Mesenchymal stem cell (in vitro differentiated cells and primary cell): ENCODE measurements around the gene AVEN.

Experiments used
- DNase-seq: peaks from one replicate; pipeline ENCODE4 v3.0.0-alpha.2; 2013
- H2AFZ ChIP-seq: one replicate; pipeline ENCODE4 v1.6.1; 2013; ENCODE audit warnings: low read depth, mild to moderate bottlenecking, control low read depth, inconsistent platforms, low read length, moderate library complexity
- H2AK5ac ChIP-seq: 2 replicates; pipeline ENCODE4 v1.6.1; 2013; ENCODE audit warnings: low read length, moderate library complexity, mild to moderate bottlenecking, inconsistent platforms; ENCODE audit not compliant: severe bottlenecking
- H2BK120ac ChIP-seq: one replicate; pipeline ENCODE4 v1.6.1; 2013; ENCODE audit warnings: low read depth, mild to moderate bottlenecking, inconsistent platforms, low read length, moderate library complexity
- H2BK12ac ChIP-seq, 2 experiments: one replicate each; pipeline ENCODE4 v1.6.1; 2013; ENCODE audit warnings: inconsistent platforms in 2 of 2, low read length in 2 of 2, mild to moderate bottlenecking in 2 of 2, moderate library complexity in 2 of 2, control low read depth in 1 of 2
- H2BK15ac ChIP-seq: one replicate; pipeline ENCODE4 v1.6.1; 2013; ENCODE audit warnings: mild to moderate bottlenecking, low read depth, inconsistent platforms; ENCODE audit not compliant: poor library complexity, severe bottlenecking
- H2BK5ac ChIP-seq: 2 replicates; pipeline ENCODE4 v1.6.1; 2013; ENCODE audit warnings: low read depth, mild to moderate bottlenecking, low read length, control low read depth, inconsistent platforms; ENCODE audit not compliant: poor library complexity, severe bottlenecking
- H3K14ac ChIP-seq, 2 experiments: one replicate each; pipeline ENCODE4 v1.6.1; 2013; ENCODE audit warnings: inconsistent platforms in 2 of 2, low read length in 2 of 2, control low read depth in 1 of 2, mild to moderate bottlenecking in 1 of 2, moderate library complexity in 1 of 2
- H3K18ac ChIP-seq, 2 experiments: one replicate each; pipeline ENCODE4 v1.6.1; 2013; ENCODE audit warnings: inconsistent platforms in 2 of 2, low read length in 2 of 2, control low read depth in 1 of 2, low read depth in 1 of 2, mild to moderate bottlenecking in 1 of 2
- H3K23ac ChIP-seq, 2 experiments: one replicate each; pipeline ENCODE4 v1.6.1; 2013; ENCODE audit warnings: inconsistent platforms in 2 of 2, low read length in 2 of 2, mild to moderate bottlenecking in 2 of 2, moderate library complexity in 2 of 2, control low read depth in 1 of 2
- H3K27ac ChIP-seq: 2 replicates; pipeline ENCODE4 v1.5.1; 2013; ENCODE audit warnings: mild to moderate bottlenecking, moderate library complexity, low read length, control low read depth, inconsistent platforms; ENCODE audit not compliant: poor library complexity, severe bottlenecking
- H3K27me3 ChIP-seq, 2 experiments: 2 replicates each; pipeline versions ENCODE4 v1.6.1 to v1.7.0; 2013; ENCODE audit warnings: low read length in 2 of 2, mild to moderate bottlenecking in 2 of 2, moderate library complexity in 2 of 2, control low read depth in 1 of 2, inconsistent platforms in 1 of 2; ENCODE audit not compliant: control insufficient read depth in 1 of 2, insufficient read depth in 1 of 2
- H3K36me3 ChIP-seq, 2 experiments: 2 replicates each; pipeline versions ENCODE4 v1.6.1 to v1.7.0; 2013; ENCODE audit warnings: low read length in 2 of 2, control low read depth in 1 of 2, inconsistent platforms in 1 of 2, low read depth in 1 of 2, mild to moderate bottlenecking in 1 of 2; ENCODE audit not compliant: insufficient read depth in 2 of 2, control insufficient read depth in 1 of 2
- H3K4ac ChIP-seq, 2 experiments: one replicate each; pipeline ENCODE4 v1.6.1; 2013; ENCODE audit warnings: inconsistent platforms in 2 of 2, low read length in 2 of 2, mild to moderate bottlenecking in 2 of 2, moderate library complexity in 2 of 2, control low read depth in 1 of 2, low read depth in 1 of 2
- H3K4me1 ChIP-seq: 2 replicates; pipeline ENCODE4 v1.6.1; 2013; ENCODE audit warnings: low read depth, low read length, control low read depth; ENCODE audit not compliant: control insufficient read depth, insufficient read depth
- H3K4me2 ChIP-seq: 2 replicates; pipeline ENCODE4 v1.6.1; 2013; ENCODE audit warnings: low read length, mild to moderate bottlenecking, inconsistent platforms; ENCODE audit not compliant: poor library complexity, severe bottlenecking
- H3K4me3 ChIP-seq, 2 experiments: 2 replicates each; pipeline versions ENCODE4 v1.5.1 to v1.7.0; 2013; ENCODE audit warnings: low read length in 2 of 2, mild to moderate bottlenecking in 2 of 2, control low read depth in 1 of 2, low read depth in 1 of 2; ENCODE audit not compliant: insufficient read depth in 1 of 2
- H3K79me1 ChIP-seq: replicated peaks from 2 replicates; pipeline ENCODE4 v1.6.1; 2013; ENCODE audit warnings: mild to moderate bottlenecking, control low read depth, low read length, inconsistent platforms; ENCODE audit not compliant: poor library complexity, severe bottlenecking
- H3K9ac ChIP-seq: 2 replicates; pipeline ENCODE4 v1.7.0; 2013; ENCODE audit warnings: mild to moderate bottlenecking, low read length, moderate library complexity
- H3K9me3 ChIP-seq: 2 replicates; pipeline ENCODE4 v1.7.0; 2013; ENCODE audit warnings: mild to moderate bottlenecking, low read length; ENCODE audit not compliant: control insufficient read depth
- H4K8ac ChIP-seq: one replicate; pipeline ENCODE4 v1.6.1; 2013; ENCODE audit warnings: inconsistent platforms, mild to moderate bottlenecking, low read length, moderate library complexity
- H4K91ac ChIP-seq: one replicate; pipeline ENCODE4 v1.6.1; 2013; ENCODE audit warnings: mild to moderate bottlenecking, low read length, inconsistent platforms
- WGBS: methylation state at CpG from one replicate; pipeline ENCODE4 v1.1.7; 2013; ENCODE audit warnings: mixed read lengths; 5-methylcytosine and 5-hydroxymethylcytosine counted together

Gene AVEN

GRCh38 chr15:34078900-34079299, 39.9 kb upstream of the AVEN start:
- Histone ChIP-seq H2BK5ac (no peak overlapping the region), H2AK5ac (no peak overlapping the region), H3K4me2 (no peak overlapping the region), H3K9ac (no peak overlapping the region), H4K8ac (no peak overlapping the region), H3K9me3 (no peaks in the 10 kb centered on the region), H3K4me3 (no peak overlapping the region), H3K27me3 (no peaks in the 10 kb centered on the region), H3K4me1 (no peaks in the 10 kb centered on the region), H3K36me3 (peaks cover 0 to 11% of the 10 kb centered on the region in 2 experiments), H3K14ac (no peak overlapping the region), H4K91ac (no peak overlapping the region), H3K23ac (no peak overlapping the region), H2BK12ac (no peak overlapping the region), H3K18ac (no peak overlapping the region), H3K4ac (no peak overlapping the region), H3K27ac (no peak overlapping the region), H2AFZ (no peak overlapping the region), H2BK120ac (no peak overlapping the region), H3K79me1 (no peaks in the 10 kb centered on the region), H2BK15ac (no peak overlapping the region)
- no peak for DNase-seq
- WGBS, result 97% methylated on average over 2 of the region's 3 CpGs

GRCh38 chr15:34076785-34077184, 37.8 kb upstream of the AVEN start:
- H2AK5ac ChIP-seq, result no peak overlapping the region
- no peaks in the 10 kb centered on the region for H3K36me3 ChIP-seq
- H2BK5ac ChIP-seq, result no peak overlapping the region
- H3K27me3 ChIP-seq, result no peaks in the 10 kb centered on the region
- no peak overlapping the region for H3K4ac ChIP-seq
- no peaks in the 10 kb centered on the region for H3K9me3 ChIP-seq
- H3K18ac ChIP-seq, result no peak overlapping the region
- H3K9ac ChIP-seq, result no peak overlapping the region
- DNase-seq, result no peak
- H2BK120ac ChIP-seq, result no peak overlapping the region
- no peak overlapping the region for H3K23ac ChIP-seq
- no peaks in the 10 kb centered on the region for H3K79me1 ChIP-seq
- H3K4me3 ChIP-seq, result no peak overlapping the region
- no peaks in the 10 kb centered on the region for H3K4me1 ChIP-seq
- H4K91ac ChIP-seq, result no peak overlapping the region
- H3K4me2 ChIP-seq, result no peak overlapping the region
- H2AFZ ChIP-seq, result no peak overlapping the region
- no peak overlapping the region for H4K8ac ChIP-seq
- H3K27ac ChIP-seq, result no peak overlapping the region
- no peak overlapping the region for H3K14ac ChIP-seq
- no peak overlapping the region for H2BK15ac ChIP-seq
- 95% methylated on average over 4 of the region's 4 CpGs for WGBS
- no peak overlapping the region for H2BK12ac ChIP-seq

GRCh38 chr15:34070003-34070402, 31.0 kb upstream of the AVEN start:
- H3K36me3 ChIP-seq, result no peaks in the 10 kb centered on the region
- H3K9ac ChIP-seq, result no peak overlapping the region
- no peak overlapping the region for H2BK5ac ChIP-seq
- WGBS, result 82% methylated on average over 5 of the region's 6 CpGs
- H2AK5ac ChIP-seq, result no peak overlapping the region
- no peak overlapping the region for H4K91ac ChIP-seq
- no peaks in the 10 kb centered on the region for H3K27me3 ChIP-seq
- H3K4me1 ChIP-seq, result no peaks in the 10 kb centered on the region
- no peak overlapping the region for H2AFZ ChIP-seq
- no peak overlapping the region for H2BK15ac ChIP-seq
- H3K27ac ChIP-seq, result no peak overlapping the region
- no peak overlapping the region for H4K8ac ChIP-seq
- H3K4me3 ChIP-seq, result no peak overlapping the region
- H3K23ac ChIP-seq, result no peak overlapping the region
- H3K4me2 ChIP-seq, result no peak overlapping the region
- no peaks in the 10 kb centered on the region for H3K9me3 ChIP-seq
- no peak for DNase-seq
- no peak overlapping the region for H3K4ac ChIP-seq
- no peak overlapping the region for H2BK12ac ChIP-seq
- H2BK120ac ChIP-seq, result no peak overlapping the region
- H3K18ac ChIP-seq, result no peak overlapping the region
- no peaks in the 10 kb centered on the region for H3K79me1 ChIP-seq
- H3K14ac ChIP-seq, result no peak overlapping the region

DNA sequence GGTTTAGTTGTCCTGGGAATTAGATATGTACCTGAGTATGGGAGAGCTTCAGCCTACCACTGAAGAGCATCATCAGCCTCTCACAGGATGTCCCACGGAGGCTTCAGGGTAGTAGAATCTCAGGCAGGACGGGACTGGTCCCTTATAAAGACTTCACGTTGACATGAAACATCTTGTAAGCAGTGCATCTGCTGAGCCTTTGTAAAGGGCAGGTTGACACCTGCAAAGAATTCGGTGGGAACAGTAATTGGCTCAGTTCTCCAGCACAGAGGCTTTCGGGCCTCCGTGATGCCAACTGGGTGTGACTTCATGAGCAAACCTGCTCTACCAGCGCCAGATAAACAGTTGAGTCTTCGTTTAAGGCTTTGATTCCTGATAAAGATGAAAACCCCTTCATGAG, 26.9 kb upstream of the AVEN start:
- Histone ChIP-seq H4K8ac (no peak overlapping the region), H2BK15ac (no peak overlapping the region), H3K9ac (no peak overlapping the region), H3K4ac (no peak overlapping the region), H3K79me1 (no peaks in the 10 kb centered on the region), H2BK12ac (no peak overlapping the region), H3K4me1 (no peaks in the 10 kb centered on the region), H3K4me3 (no peak overlapping the region), H3K4me2 (no peak overlapping the region), H2AFZ (no peak overlapping the region), H4K91ac (no peak overlapping the region), H2BK120ac (no peak overlapping the region), H2BK5ac (no peak overlapping the region), H3K36me3 (no peaks in the 10 kb centered on the region), H2AK5ac (no peak overlapping the region), H3K9me3 (no peaks in the 10 kb centered on the region), H3K27ac (no peak overlapping the region), H3K23ac (no peak overlapping the region), H3K27me3 (no peaks in the 10 kb centered on the region), H3K14ac (no peak overlapping the region), H3K18ac (no peak overlapping the region)
- 81% methylated on average over 8 of the region's 8 CpGs for WGBS
- DNase-seq, result no peak
